Measurements from ENCODE around the gene ANKRD29. TPM values are rescaled to one million over a fixed set of nuclear protein-coding genes. Genes with fewer than 3 reads are reported as not detected.

Gene ANKRD29
- total and polyA plus RNA-seq, 9 of the 15 experiments (the other 6 are each of a cell fraction or from before 2014, with no cell fraction given): 0.36 TPM; not detected in 8

DNA sequence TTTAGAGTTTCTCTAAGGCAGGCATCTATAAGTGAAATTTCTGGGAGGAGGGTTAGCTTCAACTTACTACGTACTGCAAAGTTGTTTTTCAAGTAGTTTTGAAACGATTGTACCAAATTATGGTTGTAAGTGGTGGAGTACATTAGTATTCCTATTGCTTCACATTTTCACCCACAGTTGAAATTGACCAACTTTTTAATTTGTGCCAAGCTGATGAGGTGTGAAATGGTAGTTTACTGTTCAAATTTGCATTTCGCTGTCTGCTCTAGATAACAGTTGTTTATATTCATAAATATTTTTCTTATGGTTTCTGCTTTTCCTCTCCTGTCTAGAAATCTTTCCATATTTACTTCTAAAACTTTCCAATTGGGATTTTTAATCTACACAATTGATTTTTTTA lies 95.0 kb downstream of the ANKRD29 start (continued):
- TF ChIP-seq, protein P1, sequence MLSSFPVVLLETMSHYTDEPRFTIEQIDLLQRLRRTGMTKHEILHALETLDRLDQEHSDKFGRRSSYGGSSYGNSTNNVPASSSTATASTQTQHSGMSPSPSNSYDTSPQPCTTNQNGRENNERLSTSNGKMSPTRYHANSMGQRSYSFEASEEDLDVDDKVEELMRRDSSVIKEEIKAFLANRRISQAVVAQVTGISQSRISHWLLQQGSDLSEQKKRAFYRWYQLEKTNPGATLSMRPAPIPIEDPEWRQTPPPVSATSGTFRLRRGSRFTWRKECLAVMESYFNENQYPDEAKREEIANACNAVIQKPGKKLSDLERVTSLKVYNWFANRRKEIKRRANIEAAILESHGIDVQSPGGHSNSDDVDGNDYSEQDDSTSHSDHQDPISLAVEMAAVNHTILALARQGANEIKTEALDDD (IDR thresholded peaks at IDR 0.05): no peak
- TF ChIP-seq HCFC1 (IDR thresholded peaks at IDR 0.05; ENCODE audit: low read depth, low read length) (no peak), BRCA1 (IDR thresholded peaks at IDR 0.05) (no peak), BRCA1 (CRISPR knock-in tag; IDR thresholded peaks at IDR 0.05) (no peak), MED1 (CRISPR knock-in tag; IDR thresholded peaks at IDR 0.05; ENCODE audit: borderline replicate concordance) (no peak), E2F3 (CRISPR knock-in tag; IDR thresholded peaks at IDR 0.05) (no peak)

DNA sequence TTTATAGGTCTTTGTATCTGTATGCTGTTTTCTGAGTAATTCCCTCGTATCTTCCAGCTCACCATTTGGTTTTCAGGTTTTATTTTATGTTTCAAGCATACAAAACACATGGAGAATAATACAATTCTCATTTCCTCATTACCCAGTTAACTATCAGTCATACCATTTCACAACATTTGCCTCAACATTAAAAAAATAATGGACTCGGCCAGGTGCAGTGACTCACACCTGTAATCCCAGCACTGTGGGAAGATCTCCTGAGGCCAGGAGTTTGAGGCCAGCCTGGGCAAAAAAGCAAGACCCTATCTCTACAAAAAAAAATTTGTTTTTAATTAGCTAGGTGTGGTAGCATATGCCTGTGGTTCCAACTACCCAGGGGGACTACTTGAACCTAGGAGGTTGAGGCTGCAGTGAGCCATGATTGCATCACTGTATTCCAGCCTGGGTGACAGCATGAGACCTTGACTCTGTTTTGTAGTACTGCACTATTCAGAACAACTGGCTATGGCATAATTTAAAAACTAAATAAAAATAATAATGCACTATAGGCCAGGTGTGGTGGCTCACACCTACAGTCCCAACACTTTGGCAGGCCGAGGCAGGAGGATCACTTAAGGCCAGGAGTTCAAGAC lies 96.7 kb downstream of the ANKRD29 start:
- Histone ChIP-seq H3K4me1 (replicated peaks in 1 of 2; ENCODE audit: control insufficient read depth in 2 of 2, insufficient read depth in 2 of 2, low read length in 2 of 2) (no peaks in the 10 kb centered on the region), H3K36me3 (ENCODE audit: control insufficient read depth, insufficient read depth, low read length) (peaks cover 82% of the 10 kb centered on the region), H3K27ac (ENCODE audit: extremely low read depth, low read depth, low read length) (no peak overlapping the region), H3K9me3 (replicated peaks; ENCODE audit: control insufficient read depth, insufficient read depth, low read depth, low read length) (no peaks in the 10 kb centered on the region), H4K20me1 (replicated peaks; ENCODE audit: control insufficient read depth, insufficient read depth, low read length) (no peaks in the 10 kb centered on the region), H3K9me1 (ENCODE audit: control insufficient read depth, insufficient read depth, low read length) (no peaks in the 10 kb centered on the region), H3K4me3 (no peak overlapping the region), H3K27me3 (ENCODE audit: control insufficient read depth in 2 of 2, insufficient read depth in 2 of 2, low read length in 2 of 2) (no peaks in the 10 kb centered on the region), H2AFZ (ENCODE audit: low read depth, low read length) (no peak overlapping the region), H3K4me2 (ENCODE audit: insufficient read depth, low read length) (no peak overlapping the region), H3K9ac (ENCODE audit: insufficient read depth in 1 of 2, low read depth in 2 of 2, low read length in 2 of 2) (no peak overlapping the region), H3K79me2 (ENCODE audit: control insufficient read depth, insufficient read depth, low read length) (no peaks in the 10 kb centered on the region)
- ATAC-seq: no peak
- FAIRE-seq: no peak
- intact Hi-C loops (cut with micrococcal nuclease) (no loop called here), in situ Hi-C loops (cut with MboI) (no loop called here)
- DNase-seq (ENCODE audit: extremely low read depth in 1 of 4, low spot score in 3 of 4): no peak
- ChIA-PET POLR2A (interaction anchor here (1.4 kb wide), 1 partner anchor 25 kb away, joined by 4 read pairs; no protein-coding TSS in a partner anchor), CTCF (ENCODE audit: low intra/inter-chr PET ratio) (no interaction called here)
- BruUV-seq (replicated peaks): no TSS peak
- WGBS (ENCODE audit: insufficient coverage, low coverage, missing lambda C conversion rate): 69% methylated on average over 3 of the region's 3 CpGs
- TF ChIP-seq ZNF165 (CRISPR knock-in tag; IDR thresholded peaks at IDR 0.05; ENCODE audit: borderline replicate concordance) (no peak), CHD2 (IDR thresholded peaks at IDR 0.05; ENCODE audit: low read depth, low read length) (no peak)
- TF ChIP-seq, protein P2, sequence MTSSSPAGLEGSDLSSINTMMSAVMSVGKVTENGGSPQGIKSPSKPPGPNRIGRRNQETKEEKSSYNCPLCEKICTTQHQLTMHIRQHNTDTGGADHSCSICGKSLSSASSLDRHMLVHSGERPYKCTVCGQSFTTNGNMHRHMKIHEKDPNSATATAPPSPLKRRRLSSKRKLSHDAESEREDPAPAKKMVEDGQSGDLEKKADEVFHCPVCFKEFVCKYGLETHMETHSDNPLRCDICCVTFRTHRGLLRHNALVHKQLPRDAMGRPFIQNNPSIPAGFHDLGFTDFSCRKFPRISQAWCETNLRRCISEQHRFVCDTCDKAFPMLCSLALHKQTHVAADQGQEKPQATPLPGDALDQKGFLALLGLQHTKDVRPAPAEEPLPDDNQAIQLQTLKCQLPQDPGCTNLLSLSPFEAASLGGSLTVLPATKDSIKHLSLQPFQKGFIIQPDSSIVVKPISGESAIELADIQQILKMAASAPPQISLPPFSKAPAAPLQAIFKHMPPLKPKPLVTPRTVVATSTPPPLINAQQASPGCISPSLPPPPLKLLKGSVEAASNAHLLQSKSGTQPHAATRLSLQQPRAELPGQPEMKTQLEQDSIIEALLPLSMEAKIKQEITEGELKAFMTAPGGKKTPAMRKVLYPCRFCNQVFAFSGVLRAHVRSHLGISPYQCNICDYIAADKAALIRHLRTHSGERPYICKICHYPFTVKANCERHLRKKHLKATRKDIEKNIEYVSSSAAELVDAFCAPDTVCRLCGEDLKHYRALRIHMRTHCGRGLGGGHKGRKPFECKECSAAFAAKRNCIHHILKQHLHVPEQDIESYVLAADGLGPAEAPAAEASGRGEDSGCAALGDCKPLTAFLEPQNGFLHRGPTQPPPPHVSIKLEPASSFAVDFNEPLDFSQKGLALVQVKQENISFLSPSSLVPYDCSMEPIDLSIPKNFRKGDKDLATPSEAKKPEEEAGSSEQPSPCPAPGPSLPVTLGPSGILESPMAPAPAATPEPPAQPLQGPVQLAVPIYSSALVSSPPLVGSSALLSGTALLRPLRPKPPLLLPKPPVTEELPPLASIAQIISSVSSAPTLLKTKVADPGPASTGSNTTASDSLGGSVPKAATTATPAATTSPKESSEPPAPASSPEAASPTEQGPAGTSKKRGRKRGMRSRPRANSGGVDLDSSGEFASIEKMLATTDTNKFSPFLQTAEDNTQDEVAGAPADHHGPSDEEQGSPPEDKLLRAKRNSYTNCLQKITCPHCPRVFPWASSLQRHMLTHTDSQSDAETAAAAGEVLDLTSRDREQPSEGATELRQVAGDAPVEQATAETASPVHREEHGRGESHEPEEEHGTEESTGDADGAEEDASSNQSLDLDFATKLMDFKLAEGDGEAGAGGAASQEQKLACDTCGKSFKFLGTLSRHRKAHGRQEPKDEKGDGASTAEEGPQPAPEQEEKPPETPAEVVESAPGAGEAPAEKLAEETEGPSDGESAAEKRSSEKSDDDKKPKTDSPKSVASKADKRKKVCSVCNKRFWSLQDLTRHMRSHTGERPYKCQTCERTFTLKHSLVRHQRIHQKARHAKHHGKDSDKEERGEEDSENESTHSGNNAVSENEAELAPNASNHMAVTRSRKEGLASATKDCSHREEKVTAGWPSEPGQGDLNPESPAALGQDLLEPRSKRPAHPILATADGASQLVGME (CRISPR knock-in tag; IDR thresholded peaks at IDR 0.05): no peak
- TF ChIP-seq, protein P3, sequence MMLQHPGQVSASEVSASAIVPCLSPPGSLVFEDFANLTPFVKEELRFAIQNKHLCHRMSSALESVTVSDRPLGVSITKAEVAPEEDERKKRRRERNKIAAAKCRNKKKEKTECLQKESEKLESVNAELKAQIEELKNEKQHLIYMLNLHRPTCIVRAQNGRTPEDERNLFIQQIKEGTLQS (IDR thresholded peaks at IDR 0.05): peak; percentile 41; the same call in 1 of the 2 replicates
- TF ChIP-seq, protein P3 (CRISPR knock-in tag; conservative IDR thresholded peaks at IDR 0.05): no peak
- TF ChIP-seq, protein P4, sequence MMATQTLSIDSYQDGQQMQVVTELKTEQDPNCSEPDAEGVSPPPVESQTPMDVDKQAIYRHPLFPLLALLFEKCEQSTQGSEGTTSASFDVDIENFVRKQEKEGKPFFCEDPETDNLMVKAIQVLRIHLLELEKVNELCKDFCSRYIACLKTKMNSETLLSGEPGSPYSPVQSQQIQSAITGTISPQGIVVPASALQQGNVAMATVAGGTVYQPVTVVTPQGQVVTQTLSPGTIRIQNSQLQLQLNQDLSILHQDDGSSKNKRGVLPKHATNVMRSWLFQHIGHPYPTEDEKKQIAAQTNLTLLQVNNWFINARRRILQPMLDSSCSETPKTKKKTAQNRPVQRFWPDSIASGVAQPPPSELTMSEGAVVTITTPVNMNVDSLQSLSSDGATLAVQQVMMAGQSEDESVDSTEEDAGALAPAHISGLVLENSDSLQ (IDR thresholded peaks at IDR 0.05): 0 out of 2 replicates have a peak, but pooled peaks have one; percentile 14
